ENCODE results near the gene ST7.
"Not testable (repeated sequence)": the region's sequence is repeated elsewhere in the genome, so short reads cannot be mapped to it uniquely, and the experiment has no call there.

The ST7 gene

DNA sequence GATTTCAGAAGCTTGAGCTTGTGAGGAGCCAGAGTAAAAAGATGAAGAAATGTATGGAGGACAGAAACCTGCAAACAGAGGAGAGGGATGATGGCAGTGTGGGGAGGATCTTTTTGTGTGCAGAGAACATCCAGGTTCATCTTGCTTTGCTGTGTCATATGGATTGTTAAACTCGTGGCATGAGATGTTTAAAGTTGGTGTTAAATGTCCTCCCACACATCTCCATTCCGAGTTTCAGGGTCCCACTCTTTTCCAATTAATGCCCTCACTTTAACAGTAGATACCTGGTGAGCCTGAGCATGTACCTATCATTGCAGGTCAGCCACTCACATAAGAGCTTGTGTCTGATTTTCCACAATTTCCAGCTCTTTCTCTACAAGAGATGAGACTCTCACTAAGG lies 147.7 kb downstream of the ST7 start:
- DNase-seq, result no peak

- DNase-seq, result no peak
These were observed 157.4 kb downstream of the ST7 start for GRCh38 chr7:117110480-117111315.

- DNase-seq, result no peak
These were observed 158.2 kb downstream of the ST7 start for GRCh38 chr7:117111535-117111934.

- DNase-seq, result no peak
These were observed 159.3 kb downstream of the ST7 start for GRCh38 chr7:117112640-117113039.

- no peak for DNase-seq
These were observed 160.6 kb downstream of the ST7 start for GRCh38 chr7:117113871-117114270.

DNA sequence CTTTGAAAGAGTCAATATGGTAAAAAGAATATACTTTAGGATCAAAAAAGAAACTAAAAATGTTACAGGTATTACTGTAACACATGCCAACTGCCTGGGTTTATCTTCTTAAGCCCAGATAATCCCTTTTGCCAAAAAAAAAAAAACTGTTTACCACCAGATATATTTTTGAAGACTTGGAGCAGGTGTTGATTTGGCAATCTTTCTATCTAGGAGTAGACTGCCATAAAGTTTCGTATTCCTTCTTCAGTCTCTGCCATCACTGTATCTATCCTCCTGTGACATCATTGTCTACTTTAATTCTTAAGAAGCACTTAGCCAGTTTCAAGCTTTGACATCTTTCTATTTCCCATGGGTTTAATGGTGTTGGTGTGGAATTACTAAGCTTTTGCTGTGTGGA lies 161.0 kb downstream of the ST7 start:
- no peak for DNase-seq

DNA sequence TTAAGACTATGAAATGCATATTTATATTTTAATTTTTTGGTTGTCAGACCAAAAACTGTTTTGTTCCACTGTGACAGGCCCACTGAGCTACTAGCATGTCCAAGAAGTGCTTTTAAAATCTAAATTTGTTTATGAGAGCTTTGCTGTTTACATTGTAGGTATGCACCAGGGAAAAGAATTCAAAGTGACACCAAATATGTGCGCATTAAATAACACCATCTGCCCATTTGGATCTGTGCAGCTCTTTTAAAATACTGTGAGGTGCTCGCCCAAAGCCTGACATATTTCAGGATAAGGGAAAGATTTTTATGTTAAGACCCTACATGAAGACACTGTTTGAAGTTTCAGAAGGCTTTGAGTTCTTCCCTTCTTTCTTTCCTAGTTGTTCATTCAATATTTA lies 162.9 kb downstream of the ST7 start:
- no peak for DNase-seq

DNA sequence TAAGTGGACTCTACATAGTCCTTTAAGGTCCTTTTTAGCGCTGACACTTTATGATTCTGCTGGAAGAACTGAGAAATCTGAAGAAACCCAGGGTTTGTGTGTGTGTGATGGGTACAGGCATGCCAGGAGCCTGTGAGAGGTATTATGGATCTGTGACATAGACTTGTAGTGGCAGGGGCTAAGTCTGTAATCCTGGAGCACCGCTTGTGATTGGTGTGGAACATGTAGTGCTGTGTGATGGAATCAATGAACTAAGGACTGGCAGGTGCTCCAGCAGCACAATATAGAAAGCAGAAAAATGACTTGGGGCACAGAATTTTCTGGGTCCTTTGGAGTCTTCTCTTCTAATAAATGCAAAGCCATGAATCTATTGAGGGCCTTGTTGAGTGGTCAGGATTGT lies 163.9 kb downstream of the ST7 start:
- no peak for DNase-seq

DNA sequence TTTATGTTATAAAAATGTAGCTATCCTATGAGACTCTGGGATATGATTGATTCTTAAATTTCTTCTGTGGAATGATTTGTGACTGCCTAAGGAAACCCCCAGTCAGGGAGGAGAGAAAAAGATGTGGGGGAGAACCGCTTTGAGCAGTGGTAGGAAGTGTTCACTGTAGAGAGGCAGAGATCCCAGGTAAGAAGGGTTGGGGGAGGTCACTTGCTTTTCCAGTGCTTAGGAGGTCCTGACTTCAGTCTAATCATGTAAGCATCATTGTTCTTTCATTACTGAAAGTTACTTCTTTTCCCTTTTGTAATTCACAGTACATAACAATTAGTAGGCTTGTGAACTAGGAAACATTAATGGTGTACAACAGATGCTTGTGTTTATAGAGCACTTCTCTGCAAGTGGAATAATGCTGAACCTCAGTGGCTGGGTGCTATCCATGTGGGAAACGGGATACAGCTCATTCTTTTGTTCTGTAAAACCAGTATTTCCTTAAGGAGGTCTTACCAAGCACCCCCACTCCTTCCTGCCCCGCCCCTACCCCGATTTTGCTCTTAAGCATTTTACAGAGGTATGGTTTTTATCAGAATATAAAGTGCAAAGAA lies 165.4 kb downstream of the ST7 start:
- no peak for DNase-seq

DNA sequence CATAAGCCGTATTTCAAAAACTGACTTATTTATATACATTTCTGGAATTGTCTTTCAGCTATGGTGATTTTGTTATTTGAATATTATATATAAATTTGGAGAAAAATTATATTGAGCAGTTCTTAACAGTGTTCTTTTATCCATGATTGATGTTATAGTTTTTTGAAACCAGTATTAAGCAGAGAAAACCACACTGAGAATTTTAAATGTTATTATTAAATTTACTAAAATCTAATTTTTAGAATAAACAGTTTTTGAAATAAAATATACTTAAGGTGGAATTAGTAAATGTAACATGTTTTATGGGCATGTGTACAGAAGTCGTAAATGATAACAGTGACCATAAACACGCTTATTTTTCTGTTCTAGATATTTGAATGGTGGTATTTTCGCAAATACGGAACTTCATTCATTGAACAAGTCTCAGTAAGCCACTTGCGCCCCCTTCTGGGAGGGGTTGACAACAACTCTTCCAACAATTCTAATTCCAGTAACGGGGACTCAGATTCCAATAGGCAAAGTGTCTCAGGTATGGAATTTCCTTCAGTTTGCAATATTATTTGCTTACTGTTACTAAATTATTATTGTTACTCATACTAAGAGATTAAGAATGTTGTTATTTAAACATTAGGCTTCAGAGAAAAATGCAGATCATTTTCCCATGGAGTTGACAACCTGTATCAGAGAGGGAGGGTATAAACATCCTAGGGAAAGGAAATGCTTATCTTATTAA lies 166.1 kb downstream of the ST7 start:
- DNase-seq, result no peak

- not testable (repeated sequence) for DNase-seq
These were observed 167.0 kb downstream of the ST7 start for GRCh38 chr7:117120321-117120720.

GRCh38 chr7:117122036-117122435 lies 168.7 kb downstream of the ST7 start:
- DNase-seq, result not testable (repeated sequence)

- DNase-seq, result no peak
These were observed 169.2 kb downstream of the ST7 start for GRCh38 chr7:117122536-117122935.

DNA sequence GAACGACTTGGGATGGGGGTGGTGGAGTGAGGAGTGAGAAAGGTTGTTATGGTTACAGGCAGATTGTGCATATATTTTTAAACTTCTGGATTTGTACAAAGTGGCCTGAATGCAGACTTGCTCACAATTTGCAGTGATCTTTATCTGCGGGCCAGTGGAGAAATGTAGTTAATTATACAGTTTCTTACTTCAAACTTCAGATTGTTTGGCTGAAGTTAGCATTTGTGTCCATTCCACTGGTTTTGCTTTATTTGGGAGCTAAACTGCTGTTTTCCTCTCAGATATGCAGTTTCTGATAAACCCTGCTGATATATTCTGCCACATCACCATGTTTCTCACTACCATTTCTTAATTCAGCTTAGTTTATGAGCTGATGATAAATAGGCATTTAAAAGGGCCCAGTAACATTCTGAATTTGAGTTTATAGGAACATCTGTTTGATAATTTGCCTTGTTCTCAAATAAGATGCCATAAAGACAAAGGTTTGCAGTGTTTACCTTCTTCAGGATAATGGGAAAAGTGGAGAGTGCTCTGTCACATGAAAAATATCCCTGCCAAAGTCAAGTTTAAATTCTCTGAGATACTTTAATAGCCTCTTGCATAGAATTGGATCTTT lies 170.1 kb downstream of the ST7 start:
- no peak for DNase-seq

DNA sequence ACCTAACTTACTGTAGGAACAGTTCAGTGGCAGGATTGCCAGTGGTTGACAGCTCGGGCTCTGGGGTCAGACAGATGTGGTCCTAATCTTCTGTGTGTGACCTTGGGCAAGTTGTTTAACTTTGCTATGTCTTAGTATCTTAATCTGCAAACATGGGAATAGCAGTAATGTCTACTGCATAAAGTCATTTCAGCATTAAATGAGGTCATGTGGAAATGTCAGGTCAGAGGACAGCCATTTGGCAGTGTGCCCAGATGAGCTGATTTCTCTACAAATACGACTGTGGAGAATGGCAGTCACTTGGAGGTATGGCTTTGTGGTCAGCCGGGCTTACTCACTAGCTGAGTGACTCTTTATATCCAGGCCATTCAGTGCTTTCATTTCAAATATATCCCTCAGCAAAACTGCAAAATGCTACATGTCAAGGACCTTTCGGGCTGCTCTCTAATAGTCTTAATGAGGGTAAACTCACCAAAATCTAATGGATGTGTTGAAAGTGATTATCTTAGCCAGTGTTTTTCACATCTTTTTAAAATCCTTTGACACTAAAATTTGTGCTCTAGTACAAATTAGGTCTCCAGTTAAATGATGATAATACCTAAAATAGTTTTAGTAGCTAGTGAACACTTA lies 171.4 kb downstream of the ST7 start:
- no peak for DNase-seq

- DNase-seq, result no peak
These were observed 173.4 kb downstream of the ST7 start for GRCh38 chr7:117126676-117127075.

DNA sequence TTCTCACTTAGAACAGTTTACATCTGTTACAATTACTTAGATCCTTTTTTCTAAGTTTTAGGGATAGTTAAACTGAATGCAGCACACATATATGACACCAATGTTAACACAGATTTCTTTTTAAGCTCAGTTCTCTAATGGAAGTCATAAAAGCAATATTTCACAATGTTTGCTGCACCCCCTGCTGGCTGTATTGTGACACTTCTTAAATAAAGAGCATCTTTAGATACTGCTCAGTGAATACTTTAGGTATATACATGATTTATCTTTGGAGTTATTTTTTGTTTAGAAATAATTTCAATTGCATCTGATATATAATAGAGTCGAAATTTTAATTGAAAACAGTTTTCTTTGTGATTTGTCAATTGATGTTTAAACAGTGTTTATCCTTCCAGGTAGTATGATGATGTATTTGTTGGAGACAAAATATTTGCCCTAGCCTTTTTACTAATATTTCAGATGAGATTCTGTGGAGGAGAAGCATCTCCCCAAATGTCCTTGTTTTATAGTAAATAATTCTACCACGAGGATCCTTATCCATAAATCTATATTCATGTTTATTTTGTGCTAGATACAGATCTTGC lies 174.4 kb downstream of the ST7 start:
- no peak for DNase-seq

- no peak for DNase-seq
These were observed 176.2 kb downstream of the ST7 start for GRCh38 chr7:117129521-117129955.

DNA sequence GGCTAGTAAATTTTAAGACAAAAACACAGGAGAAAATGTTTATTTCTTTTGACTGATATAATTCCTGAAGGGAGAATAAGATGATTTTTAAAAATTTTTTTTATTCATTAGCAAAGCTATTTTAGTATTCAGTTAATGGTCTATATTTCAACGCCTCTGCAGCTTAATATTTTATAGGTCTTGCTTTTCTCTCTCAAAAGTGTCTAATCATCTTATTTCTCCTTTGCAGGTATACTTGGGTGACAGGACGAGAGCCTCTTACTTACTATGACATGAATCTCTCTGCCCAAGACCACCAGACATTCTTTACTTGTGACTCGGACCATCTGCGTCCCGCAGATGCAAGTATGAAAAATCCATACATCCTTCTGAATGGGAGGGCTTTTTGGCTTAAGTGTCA lies 177.0 kb downstream of the ST7 start:
- no peak for DNase-seq

DNA sequence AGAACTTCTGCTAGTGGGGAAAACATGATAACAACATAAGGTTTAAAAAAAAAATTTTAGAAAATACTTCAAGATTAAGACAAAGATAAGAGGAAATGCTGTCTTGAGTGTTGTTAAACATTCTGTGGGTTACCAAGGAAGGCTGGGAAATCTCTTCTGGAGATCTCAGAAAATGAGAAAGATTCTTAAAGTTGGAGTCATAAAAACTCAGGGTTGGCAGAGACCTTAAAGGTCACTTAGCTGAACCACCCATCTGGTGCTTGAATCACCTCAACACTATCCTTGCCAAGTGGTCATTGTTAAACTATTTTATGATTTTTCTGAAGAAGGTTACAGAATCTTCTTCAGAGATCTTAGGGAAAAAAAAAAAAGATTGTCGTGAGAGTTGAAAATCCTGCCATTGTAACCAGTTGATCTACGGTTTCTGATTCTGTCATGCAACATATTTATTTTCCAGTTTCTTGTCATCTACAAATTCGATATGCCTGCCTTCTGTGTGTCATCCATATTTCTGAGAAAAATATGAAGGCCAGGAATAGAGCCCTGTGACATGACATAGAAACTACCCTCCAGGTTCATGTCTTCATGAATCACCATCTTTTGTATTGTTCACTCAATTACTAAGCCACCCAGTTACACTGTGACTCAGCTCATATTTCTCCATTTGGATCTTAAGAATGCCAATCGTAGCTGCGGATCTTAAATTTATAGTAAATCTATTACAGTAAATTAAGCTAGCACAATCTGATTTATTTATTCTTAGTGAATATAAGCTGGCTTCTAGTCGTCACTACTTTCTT lies 179.2 kb downstream of the ST7 start:
- no peak for DNase-seq

GRCh38 chr7:117133125-117133524 lies 179.8 kb downstream of the ST7 start:
- DNase-seq, result no peak

GRCh38 chr7:117134411-117134810 lies 181.1 kb downstream of the ST7 start:
- DNase-seq, result no peak

Data from activated gamma-delta T cell (primary cell).